A673 (cell line): ENCODE results near the gene DNAJC21. TPM values are rescaled to one million over a fixed set of nuclear protein-coding genes. Genes with fewer than 3 reads are reported as not detected.

ENCODE experiments used
- BruUV-seq: library from RNA; stranded (reverse); fragments of 400-500 nt; replicated peaks from 2 replicates; lab custom pipeline; 2021; lab: Mats Ljungman, UMichigan
- CTCF ChIA-PET: fragments of 300-600 bp; sonication (Branson Sonifier 250); formaldehyde crosslinking; loops from one replicate; lab custom pipeline; 2022; ENCODE audit warnings: antibody characterized with exemption; lab: Charles Lee
- POLR2A ChIA-PET: fragments of 300-600 bp; sonication (Branson Sonifier 250); formaldehyde crosslinking; loops from one replicate; lab custom pipeline; 2022; ENCODE audit warnings: antibody characterized with exemption; ENCODE audit not compliant: low non-redundant PET; lab: Charles Lee
- DNase-seq: peaks from one replicate; pipeline ENCODE4 v3.0.0-alpha.2; 2015; ENCODE audit warnings: low spot score
- H3K27ac ChIP-seq: fragments of 200-600 bp; sonication (generic); 2 replicates; pipeline ENCODE4 v1.5.1; 2016; ENCODE audit warnings: mixed run types, low read depth, mild to moderate bottlenecking, mixed read lengths, antibody characterized with exemption, low read length; ENCODE audit not compliant: poor library complexity, severe bottlenecking
- H3K27me3 ChIP-seq: fragments of 200-600 bp; sonication (generic); replicated peaks from 2 replicates; pipeline ENCODE4 v1.6.1; 2017; ENCODE audit warnings: mixed run types, low read depth, mild to moderate bottlenecking, mixed read lengths, antibody characterized with exemption, low read length; ENCODE audit not compliant: insufficient read depth, poor library complexity
- H3K36me3 ChIP-seq: fragments of 200-600 bp; sonication (generic); 2 replicates; pipeline ENCODE4 v1.6.1; 2016; ENCODE audit warnings: mixed run types, mild to moderate bottlenecking, mixed read lengths, antibody characterized with exemption, low read length; ENCODE audit not compliant: insufficient read depth, poor library complexity, severe bottlenecking
- H3K4me1 ChIP-seq: fragments of 200-600 bp; sonication (generic); 2 replicates; pipeline ENCODE4 v1.6.1; 2017; ENCODE audit warnings: mixed run types, mild to moderate bottlenecking, mixed read lengths, antibody characterized with exemption, low read length; ENCODE audit not compliant: insufficient read depth, poor library complexity, severe bottlenecking
- H3K4me3 ChIP-seq: fragments of 200-600 bp; sonication (generic); 2 replicates; pipeline ENCODE4 v1.5.1; 2016; ENCODE audit warnings: low read depth, mixed run types, mild to moderate bottlenecking, mixed read lengths, low read length; ENCODE audit not compliant: poor library complexity, severe bottlenecking
- H3K9me3 ChIP-seq: fragments of 200-600 bp; sonication (generic); 2 replicates; pipeline ENCODE4 v1.6.1; 2016; ENCODE audit warnings: mixed run types, low read depth, mild to moderate bottlenecking, mixed read lengths, antibody characterized with exemption, low read length; ENCODE audit not compliant: poor library complexity, severe bottlenecking
- CTCF ChIP-seq: fragments of 300-800, 200-600 bp; sonication (generic); conservative IDR thresholded peaks from 2 replicates; pipeline ENCODE4 v1.5.1; 2017; ENCODE audit warnings: low read depth, mild to moderate bottlenecking, antibody characterized with exemption, low read length, moderate library complexity, mixed read lengths
- EZH2 ChIP-seq: fragments of 200-600 bp; sonication (generic); IDR thresholded peaks from 2 replicates; pipeline ENCODE4 v1.6.1; 2017; ENCODE audit warnings: borderline replicate concordance, low read depth, mild to moderate bottlenecking, mixed read lengths, antibody characterized with exemption, low read length; ENCODE audit not compliant: poor library complexity, severe bottlenecking
- intact Hi-C: fragments of 100-400 bp; cut with micrococcal nuclease; formaldehyde crosslinking; loops from one replicate; pipeline ENCODE4 v1.10.0; 2022; ENCODE audit not compliant: unreplicated experiment
- total RNA-seq: library from RNA; stranded (reverse); gene quantifications from 2 replicates; pipeline ENCODE4 v1.2.3, GENCODE V29; 2021

The DNAJC21 gene
- total RNA-seq, 1 experiment from 2014 or later = 48.7 TPM

GRCh38 chr5:34941936-34942335 lies 12.6 kb downstream of the DNAJC21 start:
- no TSS peak for BruUV-seq
- Histone ChIP-seq H3K27me3 (no peaks in the 10 kb centered on the region), H3K4me3 (no peak overlapping the region), H3K27ac (no peak overlapping the region), H3K4me1 (no peaks in the 10 kb centered on the region), H3K36me3 (peaks cover 67% of the 10 kb centered on the region), H3K9me3 (no peaks in the 10 kb centered on the region)
- no peak for DNase-seq
- ChIA-PET CTCF (no interaction called here), POLR2A (no interaction called here)
- TF ChIP-seq CTCF = no peak
- TF ChIP-seq EZH2 = no peak
- intact Hi-C loops = no loop called here

DNA sequence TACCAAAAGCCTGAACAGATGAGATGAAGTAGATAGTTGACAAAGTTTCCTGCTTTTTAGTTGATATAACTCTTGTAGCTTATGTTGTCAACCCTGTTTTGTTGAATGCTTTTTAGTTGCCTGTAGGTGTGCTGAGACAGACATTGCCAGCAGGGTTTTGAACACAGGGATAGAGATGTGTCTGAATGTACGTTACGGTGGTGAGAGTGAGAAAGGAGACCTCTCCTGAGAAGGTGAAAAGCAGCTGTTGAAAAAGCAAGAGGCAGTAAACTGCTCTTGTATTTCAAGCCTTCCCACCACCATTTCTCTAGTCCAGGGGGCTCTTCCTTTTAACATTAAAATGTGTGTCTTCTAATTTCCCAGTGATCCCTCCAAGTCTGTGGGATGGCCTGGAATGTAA lies 14.7 kb downstream of the DNAJC21 start:
- Histone ChIP-seq H3K27ac (no peak overlapping the region), H3K9me3 (no peaks in the 10 kb centered on the region), H3K4me1 (no peaks in the 10 kb centered on the region), H3K36me3 (peaks cover 46% of the 10 kb centered on the region), H3K27me3 (no peaks in the 10 kb centered on the region), H3K4me3 (no peak overlapping the region)
- no peak for DNase-seq
- POLR2A ChIA-PET = no interaction called here
- BruUV-seq = no TSS peak
- CTCF ChIA-PET = no interaction called here
- intact Hi-C loops = no loop called here
- TF ChIP-seq EZH2 (no peak), CTCF (no peak)

DNA sequence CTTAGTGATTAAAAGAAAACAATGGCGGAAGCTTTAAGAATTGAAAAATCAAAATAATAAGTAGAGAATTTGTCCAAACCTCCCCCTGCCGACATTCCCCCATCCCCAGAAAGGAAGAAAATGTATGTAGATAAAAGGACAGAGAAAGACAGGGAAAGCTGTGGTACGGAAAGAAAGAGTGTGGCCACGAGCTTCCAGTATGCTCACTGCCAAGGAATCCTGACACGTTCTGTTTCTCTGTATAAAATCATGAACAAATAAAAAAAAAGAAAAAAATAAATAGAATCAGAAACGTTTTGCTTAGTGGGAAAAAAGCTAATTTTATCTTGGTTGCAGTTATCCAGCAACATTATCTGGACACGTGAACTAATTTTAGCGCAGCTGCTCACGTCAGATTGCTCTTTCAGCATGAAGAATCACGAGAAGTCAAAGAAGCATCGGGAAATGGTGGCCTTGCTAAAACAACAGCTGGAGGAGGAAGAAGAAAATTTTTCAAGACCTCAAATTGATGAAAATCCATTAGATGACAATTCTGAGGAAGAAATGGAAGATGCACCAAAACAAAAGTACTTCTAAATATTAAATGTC lies 15.2 kb downstream of the DNAJC21 start:
- ChIA-PET POLR2A (no interaction called here), CTCF (no interaction called here)
- Histone ChIP-seq H3K36me3 (peaks cover 46% of the 10 kb centered on the region), H3K4me1 (no peaks in the 10 kb centered on the region), H3K9me3 (no peaks in the 10 kb centered on the region), H3K27me3 (no peaks in the 10 kb centered on the region), H3K4me3 (no peak overlapping the region), H3K27ac (no peak overlapping the region)
- BruUV-seq = no TSS peak
- DNase-seq = no peak
- TF ChIP-seq CTCF = no peak
- no peak for TF ChIP-seq EZH2
- intact Hi-C loops = no loop called here
